HG03039 (cell line): ENCODE data around the gene TRMT61A.
"Not testable (repeated sequence)": the region's sequence is repeated elsewhere in the genome, so short reads cannot be mapped to it uniquely, and the experiment has no call there.

Source experiments
- ATAC-seq: cut with Tn5 transposase; IDR thresholded peaks from one replicate; pipeline ENCODE4 v1.9.1; 2021; ENCODE audit warnings: mild to moderate bottlenecking, moderate library complexity; ENCODE audit not compliant: unreplicated experiment

TRMT61A gene

GRCh38 chr14:103521951-103522563 lies 6.9 kb upstream of the TRMT61A start:
- ATAC-seq, result no peak

GRCh38 chr14:103522649-103523574 lies 6.1 kb upstream of the TRMT61A start, which contains the start of gene CKB:
Gene CKB (minus strand): TSS chr14:103522830. CDS start chr14:103522493, 337 bp downstream.
- no peak for ATAC-seq

DNA sequence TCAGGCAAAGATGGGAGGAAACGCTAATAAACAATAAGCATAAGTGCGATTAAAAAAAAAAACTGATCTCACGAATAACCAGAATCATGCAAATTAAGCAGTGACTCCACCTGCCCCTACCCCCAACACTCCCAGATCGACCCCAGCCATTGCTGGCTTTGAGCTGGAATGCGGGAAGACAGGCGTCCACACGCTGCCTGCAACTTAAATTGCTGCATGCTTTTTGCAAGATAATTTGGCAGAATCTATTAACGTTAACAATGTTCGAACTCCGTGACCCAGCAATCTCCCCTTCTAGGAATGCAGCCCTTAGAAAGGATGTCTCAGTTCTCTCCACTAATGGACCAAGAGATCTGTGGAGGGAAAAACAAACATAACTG lies 5.4 kb upstream of the TRMT61A start:
- ATAC-seq, result no peak

DNA sequence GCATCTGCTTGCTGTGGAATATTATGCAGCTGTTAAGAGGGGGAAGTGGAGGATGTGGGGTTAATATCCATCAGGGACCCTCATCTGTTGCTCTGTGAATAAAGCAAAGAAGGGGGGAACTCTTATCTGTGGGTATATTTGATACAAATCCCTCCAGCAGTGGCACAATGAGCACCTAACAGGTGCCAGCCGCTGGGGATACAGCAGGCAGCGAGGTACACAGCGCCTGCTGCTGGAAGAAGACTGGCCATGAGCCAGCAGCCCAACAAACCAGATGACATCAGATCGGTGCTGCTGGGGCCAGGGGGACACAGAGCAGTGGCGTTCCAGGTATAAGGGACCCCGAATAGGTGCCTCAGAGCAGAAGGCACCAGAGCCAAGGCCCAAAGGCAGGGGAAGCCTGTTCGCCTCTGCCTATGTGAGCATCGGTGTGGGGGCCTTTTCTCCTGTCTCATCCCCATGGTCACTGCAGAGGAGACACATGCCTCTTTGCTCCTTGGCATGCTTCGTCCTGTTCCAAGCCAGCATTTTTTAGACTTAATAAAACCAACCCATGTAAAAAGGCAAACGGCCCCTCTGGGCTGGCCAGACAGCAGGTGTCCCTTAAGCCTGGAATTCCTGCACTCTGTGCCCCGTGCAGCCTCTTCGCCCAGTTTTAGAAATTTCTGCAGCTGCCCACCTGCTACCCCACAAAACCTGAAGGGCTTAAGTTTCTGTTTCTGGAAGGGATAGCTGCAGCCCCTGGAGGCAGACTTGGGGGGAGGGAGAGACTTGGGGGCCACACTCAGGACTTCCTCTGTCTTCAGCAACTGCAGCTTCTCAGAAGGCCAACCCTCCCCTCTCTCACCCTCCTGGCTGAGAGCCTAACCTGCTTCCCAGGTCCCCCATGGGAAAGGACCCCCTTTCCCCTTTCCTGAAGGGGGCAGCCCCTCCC lies 4.7 kb upstream of the TRMT61A start:
- ATAC-seq, result no peak

- not testable (repeated sequence) for ATAC-seq
Observed at GRCh38 chr14:103525430-103526246, 3.4 kb upstream of the TRMT61A start.

- no peak for ATAC-seq
Observed at GRCh38 chr14:103526247-103526913, 2.6 kb upstream of the TRMT61A start.

DNA sequence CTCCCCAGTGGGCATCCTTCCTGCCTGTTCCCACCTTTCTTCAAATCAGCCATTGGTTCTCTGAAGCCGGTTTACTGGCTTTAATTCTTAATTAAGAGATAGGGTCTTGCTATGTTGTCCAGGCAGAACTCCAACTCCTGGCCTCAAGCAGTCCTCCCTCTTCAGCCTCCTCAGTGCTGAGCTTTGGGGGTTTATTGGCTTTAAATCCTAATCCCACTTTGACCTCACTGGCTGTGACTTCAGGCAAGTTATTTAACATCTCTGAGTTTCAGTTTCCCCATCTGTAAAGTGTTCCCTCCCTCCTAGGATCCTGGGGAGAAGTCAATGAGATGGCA lies 2.1 kb upstream of the TRMT61A start:
- ATAC-seq, result no peak

DNA sequence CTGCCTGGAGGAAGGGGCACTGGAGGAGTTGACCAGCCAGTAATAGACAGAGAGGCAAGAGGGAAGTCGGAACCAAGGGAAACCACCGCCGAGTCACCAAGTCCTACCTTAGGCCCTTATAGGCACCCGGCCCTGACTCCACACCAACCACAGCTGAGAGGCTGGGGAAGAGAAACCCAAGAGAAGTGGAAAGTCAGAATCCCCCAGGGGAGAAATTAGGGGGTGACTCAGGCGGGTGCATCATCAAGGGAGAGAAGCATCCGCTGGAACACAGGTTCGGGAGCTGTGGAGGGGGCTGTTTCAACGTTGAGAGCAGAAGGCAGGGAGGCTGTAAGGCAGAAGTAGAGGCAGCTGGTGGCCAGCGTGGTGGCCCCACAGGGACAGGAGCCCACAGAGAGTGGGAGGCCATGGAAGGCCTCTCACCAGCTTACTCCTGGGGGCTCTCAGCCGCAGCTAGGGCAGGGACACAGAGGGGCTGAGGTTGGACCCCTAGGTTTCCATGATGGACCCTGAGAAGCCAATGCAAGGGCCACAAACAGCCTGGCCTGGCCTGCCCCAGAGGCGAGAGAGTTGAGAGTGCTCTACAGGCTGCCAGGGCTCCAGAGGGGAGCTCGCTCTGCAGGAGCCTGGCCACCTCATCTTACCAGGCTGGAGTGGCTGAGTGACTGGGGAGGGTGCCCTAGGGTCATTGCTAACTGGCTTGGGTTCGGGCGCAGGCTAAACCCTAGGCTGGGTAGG lies 1.4 kb upstream of the TRMT61A start:
- ATAC-seq, result no peak

DNA sequence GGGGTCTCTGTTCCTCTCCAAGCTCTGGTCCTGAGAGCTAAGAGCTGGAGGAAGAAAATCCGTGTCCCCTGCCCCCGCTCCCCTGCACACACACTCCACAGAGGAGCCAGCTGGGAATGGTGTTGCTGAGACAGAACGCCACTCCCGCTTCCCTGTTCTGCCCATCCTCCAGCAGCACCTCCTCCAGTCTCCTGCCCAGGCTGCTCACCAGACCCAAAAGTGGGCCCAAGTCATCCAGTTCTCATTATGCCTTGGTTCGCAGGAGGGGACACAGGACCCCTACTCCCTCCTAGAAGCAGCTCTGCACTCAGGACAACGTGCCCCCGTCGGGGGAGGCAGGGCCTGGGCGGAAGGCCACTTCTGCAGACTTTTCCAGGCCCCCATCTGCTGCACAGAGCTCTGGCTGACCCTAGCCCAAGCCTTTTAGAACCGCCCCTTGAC lies 830 bp upstream of the TRMT61A start:
- ATAC-seq, result no peak

- ATAC-seq, result peak; percentile 13
Observed at GRCh38 chr14:103529383-103530365, 678 bp downstream of the TRMT61A start.

GRCh38 chr14:103530390-103530789 lies 1.4 kb downstream of the TRMT61A start:
- no peak for ATAC-seq

DNA sequence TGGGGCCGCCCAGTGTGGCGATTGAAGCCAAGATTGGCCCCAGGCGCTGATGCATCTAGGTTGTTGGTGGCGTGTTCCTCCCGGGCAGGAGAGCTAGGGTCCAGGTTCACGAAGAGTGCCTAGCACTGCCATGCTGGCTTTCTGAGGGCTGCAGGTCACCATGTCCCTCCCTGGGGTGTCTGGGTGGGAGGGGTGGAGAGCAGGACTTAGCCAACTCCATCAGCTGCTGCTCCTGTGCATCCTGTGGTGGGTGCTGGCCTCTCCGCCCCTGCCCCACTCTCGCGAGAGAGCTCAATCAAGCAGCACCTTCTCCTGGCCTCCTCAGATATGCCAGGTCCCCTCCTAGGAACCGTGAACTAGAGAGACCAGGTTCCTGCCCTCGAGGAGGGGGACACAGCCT lies 1.8 kb downstream of the TRMT61A start:
- ATAC-seq, result no peak

DNA sequence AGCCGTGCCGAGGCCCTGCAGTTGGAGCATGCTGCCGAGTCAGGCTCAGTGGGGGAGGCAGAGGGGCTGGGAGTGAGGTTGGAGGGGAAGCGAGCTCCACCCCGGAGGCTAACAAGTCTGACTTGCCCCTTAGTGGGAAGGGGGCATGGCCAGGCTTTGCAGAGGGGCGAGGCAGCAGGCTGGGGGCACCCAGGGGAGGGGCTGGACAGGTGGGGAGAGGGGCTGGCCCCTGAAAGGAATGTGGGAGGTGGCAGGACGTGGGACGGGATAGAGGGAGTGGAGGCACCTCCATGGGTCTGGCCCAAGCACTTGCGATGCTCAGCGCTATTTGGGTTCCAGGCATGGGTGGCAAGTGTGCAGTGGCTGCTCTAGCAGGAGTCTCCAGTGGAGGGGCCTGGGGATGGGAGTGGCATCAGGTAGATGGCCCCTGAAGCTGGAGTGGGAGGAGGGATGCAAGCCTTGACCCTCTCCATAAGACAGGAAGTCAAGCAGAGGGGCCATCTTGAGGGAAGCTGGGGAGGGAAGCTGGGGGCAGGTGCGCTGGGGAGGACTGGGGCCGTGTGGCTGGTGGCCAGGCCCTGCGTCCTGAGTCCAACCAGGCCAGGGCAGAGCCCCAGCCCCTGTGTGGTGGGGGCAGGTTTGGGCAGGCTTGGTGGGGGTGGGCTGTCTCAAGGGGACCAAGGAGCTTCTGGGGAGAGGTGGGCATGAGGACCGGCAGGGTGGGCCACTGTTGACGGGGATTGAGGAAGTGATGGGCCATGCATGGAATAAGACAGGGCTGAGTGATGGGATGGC lies 2.6 kb downstream of the TRMT61A start:
- no peak for ATAC-seq

DNA sequence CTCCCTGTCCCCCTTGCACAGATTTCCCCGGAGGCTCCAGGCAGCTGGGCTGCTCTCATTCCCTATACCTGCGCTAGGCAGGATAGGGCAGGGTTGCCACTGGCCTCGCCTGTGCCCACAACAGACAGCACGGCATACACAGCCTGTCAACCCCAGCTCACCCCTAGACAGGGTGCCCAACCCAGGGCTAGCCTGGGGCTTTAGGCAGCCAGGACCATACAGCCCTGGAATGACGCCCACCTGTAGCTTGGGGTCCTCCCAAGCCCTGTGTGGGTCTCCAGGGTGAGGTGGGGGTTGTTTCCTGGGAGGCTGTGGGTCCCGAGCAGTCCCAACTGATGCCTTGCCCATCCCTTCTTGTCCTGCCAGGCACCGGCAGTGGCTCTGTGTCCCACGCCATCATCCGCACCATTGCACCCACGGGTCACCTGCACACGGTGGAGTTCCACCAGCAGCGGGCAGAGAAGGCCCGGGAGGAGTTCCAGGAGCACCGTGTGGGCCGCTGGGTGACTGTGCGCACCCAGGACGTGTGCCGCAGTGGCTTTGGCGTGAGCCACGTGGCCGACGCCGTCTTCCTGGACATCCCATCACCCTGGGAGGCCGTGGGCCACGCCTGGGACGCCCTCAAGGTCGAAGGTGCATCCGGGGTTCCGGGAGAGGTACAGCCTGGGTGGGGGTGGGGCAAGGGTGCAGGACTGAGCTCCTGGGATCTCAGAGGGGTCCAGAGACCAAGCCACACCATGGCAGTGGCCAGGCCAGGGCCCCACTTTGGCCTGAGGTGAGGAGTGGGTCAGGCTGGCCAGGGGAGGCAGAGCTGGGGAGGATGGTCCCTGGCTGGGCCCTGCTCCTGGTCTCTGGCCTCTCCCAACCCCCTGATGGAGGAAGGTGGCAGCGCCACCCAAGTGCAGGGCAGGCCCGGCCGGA lies 3.5 kb downstream of the TRMT61A start:
- ATAC-seq, result no peak

DNA sequence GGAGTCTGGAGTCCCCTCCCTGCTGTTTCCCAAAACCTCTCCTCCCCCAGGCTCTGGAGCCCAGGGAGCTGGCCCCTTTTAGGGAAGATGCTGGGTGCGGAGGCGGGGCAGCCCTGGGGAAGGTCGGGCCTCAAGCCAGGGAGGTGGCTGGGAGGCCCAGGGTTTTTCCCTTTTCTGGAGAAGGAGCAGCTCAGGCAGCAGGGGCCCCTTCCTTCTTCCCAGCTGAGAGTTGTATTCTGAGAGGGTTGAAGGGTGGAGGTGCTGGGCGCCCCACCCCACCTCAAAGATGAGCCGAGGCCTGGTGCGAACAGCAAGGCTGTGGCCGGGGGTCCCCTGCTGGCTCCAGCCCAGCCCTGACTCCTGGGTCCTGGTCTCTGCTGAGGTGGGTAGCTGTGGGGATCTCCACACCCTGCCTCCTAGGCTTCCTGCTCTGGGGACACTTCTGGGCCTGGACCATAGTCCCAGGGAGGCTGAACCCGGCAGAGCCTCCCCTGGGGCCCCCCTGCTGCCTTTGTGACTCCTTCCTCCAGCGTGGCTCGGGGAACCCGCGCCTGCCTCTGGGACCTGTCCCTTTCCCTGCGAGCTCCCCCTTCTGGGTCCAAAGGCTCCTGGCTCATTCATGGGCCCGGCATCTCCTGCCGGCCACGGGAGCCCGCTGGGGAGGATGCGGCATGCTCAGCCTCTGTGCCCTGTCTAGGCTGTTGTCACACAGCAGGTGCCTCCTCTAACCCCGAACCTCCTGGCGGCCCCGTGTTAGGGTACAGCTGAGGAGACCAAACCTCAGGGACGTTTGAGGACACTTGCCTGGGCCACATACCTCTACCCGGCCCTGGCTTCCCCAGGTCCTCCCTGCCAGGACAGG lies 4.4 kb downstream of the TRMT61A start:
- no peak for ATAC-seq
